MV-4-11 (cell line): ENCODE measurements around the gene ATP6V1B1.
"Not testable (repeated sequence)": the region's sequence is repeated elsewhere in the genome, so short reads cannot be mapped to it uniquely, and the experiment has no call there.

Experiments
- DNase-seq: peaks from one replicate; lab custom pipeline; 2025; lab: John Stamatoyannopoulos, UW

ATP6V1B1 gene

GRCh38 chr2:71011786-71012185, 76.1 kb downstream of the ATP6V1B1 start:
- DNase-seq = not testable (repeated sequence)
